Vagina (tissue), 2 donors: Measurements from ENCODE around the gene DKK3.

ENCODE experiments used
- CTCF ChIP-seq, 3 experiments: fragments of 450-650 bp in 2 of 3; fragments of 200-600 bp in 1 of 3; sonication (generic) in 1 of 3; IDR thresholded peaks; one replicate each; pipeline ENCODE4 v1.5.1; 2017 to 2019; ENCODE audit warnings: antibody characterized with exemption in 3 of 3, mild to moderate bottlenecking in 2 of 3, moderate library complexity in 2 of 3
- POLR2A ChIP-seq, 2 donors: fragments of 450-650 bp; IDR thresholded peaks; one replicate each; pipeline ENCODE4 v1.6.1; 2017; ENCODE audit warnings: antibody characterized with exemption in 2 of 2, mild to moderate bottlenecking in 2 of 2, moderate library complexity in 2 of 2
- POLR2AphosphoS5 ChIP-seq, 2 donors: sonication (generic); formaldehyde crosslinking; IDR thresholded peaks; one replicate each; pipeline ENCODE4 v1.9.0; 2017; ENCODE audit warnings: antibody characterized with exemption in 2 of 2, mild to moderate bottlenecking in 2 of 2, low read depth in 1 of 2; ENCODE audit not compliant: insufficient read depth in 1 of 2

- TF ChIP-seq CTCF (IDR thresholded peaks at IDR 0.05), result no peak
- no peak for TF ChIP-seq POLR2A (IDR thresholded peaks at IDR 0.05)
- no peak for TF ChIP-seq POLR2AphosphoS5 (IDR thresholded peaks at IDR 0.05; ENCODE audit: insufficient read depth in 1 of 2, low read depth in 1 of 2)
These were observed 11.9 kb downstream of the DKK3 start for GRCh38 chr11:11996321-11997048.
